ENCODE measurements around the gene C17orf67.

C17orf67 gene

GRCh38 chr17:56832446-56832845, 1.3 kb downstream of the C17orf67 start:
- no peak for DNase-seq

- no peak for DNase-seq
Measured at GRCh38 chr17:56831369-56832095, 2.2 kb downstream of the C17orf67 start.

GRCh38 chr17:56830726-56831368, 2.9 kb downstream of the C17orf67 start:
- DNase-seq, result no peak

GRCh38 chr17:56826611-56827414, 6.9 kb downstream of the C17orf67 start:
- DNase-seq, result no peak

- no peak for DNase-seq
Measured at GRCh38 chr17:56824503-56824902, 9.2 kb downstream of the C17orf67 start.

GRCh38 chr17:56823848-56824247, 9.9 kb downstream of the C17orf67 start:
- DNase-seq, result no peak

GRCh38 chr17:56822725-56823124, 11.0 kb downstream of the C17orf67 start:
- no peak for DNase-seq

- DNase-seq, result no peak
Measured at GRCh38 chr17:56821847-56822534, 11.7 kb downstream of the C17orf67 start.

- no peak for DNase-seq
Measured at GRCh38 chr17:56820207-56820606, 13.5 kb downstream of the C17orf67 start.

GRCh38 chr17:56819431-56820145, 14.1 kb downstream of the C17orf67 start:
- DNase-seq, result peak; percentile 58

GRCh38 chr17:56819030-56819429, 14.7 kb downstream of the C17orf67 start:
- DNase-seq, result no peak

GRCh38 chr17:56817066-56817465, 16.7 kb downstream of the C17orf67 start:
- no peak for DNase-seq

- no peak for DNase-seq
Measured at GRCh38 chr17:56815711-56816110, 18.0 kb downstream of the C17orf67 start.

GRCh38 chr17:56812901-56813388, 20.8 kb downstream of the C17orf67 start:
- DNase-seq, result no peak

GRCh38 chr17:56810891-56811775, 22.6 kb downstream of the C17orf67 start:
- no peak for DNase-seq

GRCh38 chr17:56810343-56810742, 23.4 kb downstream of the C17orf67 start:
- DNase-seq, result no peak

GRCh38 chr17:56809820-56810179, 23.9 kb downstream of the C17orf67 start:
- DNase-seq, result no peak

- no peak for DNase-seq
Measured at GRCh38 chr17:56809106-56809819, 24.5 kb downstream of the C17orf67 start.

GRCh38 chr17:56808503-56808902, 25.2 kb downstream of the C17orf67 start:
- DNase-seq, result no peak

GRCh38 chr17:56807723-56808122, 26.0 kb downstream of the C17orf67 start:
- DNase-seq, result no peak

- no peak for DNase-seq
Measured at GRCh38 chr17:56806949-56807348, 26.8 kb downstream of the C17orf67 start.
